WERI-Rb-1 (cell line): ENCODE results near the gene KRT83.

Source experiments
- DNase-seq: peaks from one replicate; pipeline ENCODE4 v3.0.0-alpha.2; 2020
- H3K27ac ChIP-seq: fragments of 250-450 bp; sonication (Bioruptor Pico); 2 replicates; pipeline ENCODE4 v1.5.1; 2020; ENCODE audit warnings: mild to moderate bottlenecking, moderate library complexity
- H3K27me3 ChIP-seq: fragments of 250-450 bp; sonication (Bioruptor Pico); 2 replicates; pipeline ENCODE4 v1.5.1; 2021; ENCODE audit warnings: mild to moderate bottlenecking, low read depth, moderate library complexity; ENCODE audit not compliant: insufficient read depth, severe bottlenecking
- H3K36me3 ChIP-seq: fragments of 250-450 bp; sonication (Bioruptor Pico); 2 replicates; pipeline ENCODE4 v1.5.1; 2020; ENCODE audit warnings: mild to moderate bottlenecking, moderate library complexity
- H3K4me3 ChIP-seq: 2 replicates; pipeline ENCODE4 v1.5.1; 2011; ENCODE audit warnings: low read depth, mild to moderate bottlenecking, control low read depth, low read length
- H3K9me3 ChIP-seq: fragments of 250-450 bp; sonication (Bioruptor Pico); 2 replicates; pipeline ENCODE4 v1.5.1; 2021; ENCODE audit warnings: mild to moderate bottlenecking, moderate library complexity; ENCODE audit not compliant: severe bottlenecking
- CTCF ChIP-seq: IDR thresholded peaks from 2 replicates; pipeline ENCODE4 v1.5.1; 2011; ENCODE audit warnings: low read depth, mild to moderate bottlenecking, control low read depth, inconsistent platforms, low read length

Gene KRT83

DNA sequence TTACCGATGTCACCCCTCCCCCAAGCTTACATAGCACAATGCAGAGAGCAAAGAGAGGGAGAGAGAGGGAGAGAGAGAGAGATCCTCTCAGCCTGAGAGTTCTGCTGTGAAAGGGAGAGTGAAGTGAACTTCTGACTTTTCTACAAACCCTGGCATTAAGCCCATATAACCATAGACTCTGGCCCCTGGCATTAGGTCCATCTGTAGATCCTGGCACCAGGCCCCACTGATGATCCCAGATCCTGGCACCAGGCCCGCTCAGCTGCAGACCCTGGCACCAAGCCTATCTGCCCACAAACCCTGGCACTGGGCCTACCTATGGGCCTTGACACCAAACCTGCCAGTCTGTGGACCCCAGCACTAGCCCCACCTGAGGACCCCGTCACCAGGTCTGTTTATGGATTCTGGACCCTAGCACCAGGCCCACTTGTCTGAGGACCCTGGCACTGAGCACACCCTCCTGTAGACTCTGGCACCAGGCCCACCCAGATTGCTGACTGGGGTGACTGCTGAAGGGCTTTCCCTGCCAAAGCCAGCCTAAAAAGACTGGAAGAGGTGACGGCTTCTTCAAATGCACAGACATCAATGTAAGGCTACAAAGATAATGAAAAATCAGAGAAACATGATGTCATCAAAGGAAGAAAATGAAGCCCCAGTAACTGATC is 14.5 kb upstream of the KRT83 start:
- no peak overlapping the region for H3K27ac ChIP-seq
- TF ChIP-seq CTCF: no peak

DNA sequence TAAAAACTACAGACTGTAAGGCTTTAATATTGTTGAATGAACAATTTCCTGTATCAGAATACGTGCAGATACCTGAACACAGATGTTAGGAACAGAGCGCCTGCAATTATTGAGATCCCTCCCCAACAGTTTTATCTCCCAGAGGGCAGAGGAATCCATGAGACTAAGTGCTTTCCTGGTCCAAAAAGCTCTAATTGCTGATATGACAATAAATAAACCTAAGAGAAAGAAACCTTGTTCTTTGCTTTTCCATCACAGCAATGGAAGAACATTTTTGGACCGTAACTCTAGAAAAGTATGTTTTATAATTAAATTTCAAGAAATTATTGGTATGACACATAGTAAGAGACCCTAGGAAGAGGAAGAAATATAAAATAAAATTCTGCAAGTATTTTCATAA is 13.0 kb upstream of the KRT83 start:
- no peaks in the 10 kb centered on the region for H3K9me3 ChIP-seq
- no peaks in the 10 kb centered on the region for H3K27me3 ChIP-seq
- H3K36me3 ChIP-seq: no peaks in the 10 kb centered on the region
- no peak overlapping the region for H3K27ac ChIP-seq
- no peak for DNase-seq
- H3K4me3 ChIP-seq: no peak overlapping the region
- no peak for TF ChIP-seq CTCF

More for the DNA sequence above, 14.5 kb upstream of the KRT83 start:
- Histone ChIP-seq H3K27me3 (no peaks in the 10 kb centered on the region), H3K4me3 (no peak overlapping the region), H3K9me3 (no peaks in the 10 kb centered on the region), H3K36me3 (no peaks in the 10 kb centered on the region)
- DNase-seq: no peak

DNA sequence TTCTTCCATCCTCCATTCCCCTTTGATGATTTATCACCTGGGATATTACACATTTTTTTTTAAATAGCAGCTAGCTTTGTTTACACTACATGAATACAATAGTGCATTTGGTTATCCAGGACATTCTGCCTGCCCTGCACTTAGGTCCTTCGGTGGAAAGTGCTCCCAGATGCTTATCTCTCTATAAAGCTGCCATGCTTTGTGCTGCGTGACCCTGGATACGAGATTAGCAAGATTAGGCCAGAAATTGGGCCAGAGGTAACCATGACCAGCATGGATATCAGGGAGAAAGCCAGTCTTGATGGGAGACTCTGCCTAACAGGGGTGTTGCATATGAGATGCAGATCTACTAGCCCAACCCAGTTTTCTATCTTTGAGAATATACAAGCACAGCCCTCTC is 12.1 kb upstream of the KRT83 start:
- Histone ChIP-seq H3K9me3 (no peaks in the 10 kb centered on the region), H3K4me3 (no peak overlapping the region), H3K27me3 (no peaks in the 10 kb centered on the region), H3K36me3 (no peaks in the 10 kb centered on the region), H3K27ac (no peak overlapping the region)
- no peak for TF ChIP-seq CTCF
- no peak for DNase-seq

GRCh38 chr12:52332381-52332780 is 11.2 kb upstream of the KRT83 start:
- no peak for TF ChIP-seq CTCF
- H3K9me3 ChIP-seq: no peaks in the 10 kb centered on the region
- DNase-seq: no peak

DNA sequence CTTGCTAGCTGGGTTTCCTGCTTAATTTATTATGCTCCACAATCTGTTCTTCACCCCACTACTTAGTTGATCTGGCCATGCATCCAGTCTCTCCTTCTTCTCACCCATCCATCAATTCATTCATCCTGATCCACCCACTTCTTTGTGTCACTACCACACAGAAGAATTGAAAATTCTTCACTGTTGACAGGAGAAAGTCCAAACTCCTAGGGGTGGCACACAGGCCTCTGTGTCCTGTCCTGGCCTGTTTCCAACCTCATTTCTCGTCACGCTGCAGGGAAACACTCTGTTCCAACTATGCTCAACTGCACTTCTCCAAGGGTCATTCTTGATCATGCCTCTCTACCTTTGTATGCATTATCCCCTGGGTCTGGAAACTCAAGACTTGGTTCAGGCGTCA is 10.6 kb upstream of the KRT83 start:
- no peak overlapping the region for H3K27ac ChIP-seq
- no peak for TF ChIP-seq CTCF
- no peak for DNase-seq

More at GRCh38 chr12:52332381-52332780, 11.2 kb upstream of the KRT83 start:
- Histone ChIP-seq H3K27ac (no peak overlapping the region), H3K27me3 (peaks cover 1% of the 10 kb centered on the region), H3K4me3 (no peak overlapping the region), H3K36me3 (no peaks in the 10 kb centered on the region)

DNA sequence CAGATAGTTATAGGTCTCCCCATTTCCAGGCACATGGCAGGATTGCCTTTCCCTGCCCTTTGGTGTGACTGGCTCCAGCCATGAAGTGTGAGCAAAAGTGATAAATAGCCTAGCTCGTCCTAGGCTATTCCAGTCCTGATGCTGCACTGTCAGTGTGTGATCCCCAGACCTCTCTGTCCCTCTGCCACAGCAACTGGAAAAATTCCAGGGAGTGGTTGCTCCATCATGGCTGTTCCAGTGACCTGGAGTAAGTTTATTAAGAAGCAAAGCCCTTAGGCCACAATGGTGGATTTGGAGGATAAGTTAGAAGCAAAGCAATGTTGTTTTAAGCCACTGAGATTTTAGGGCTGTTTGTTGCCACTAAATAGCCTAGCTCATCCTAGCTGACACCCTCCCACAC is 9.8 kb upstream of the KRT83 start:
- no peak overlapping the region for H3K4me3 ChIP-seq
- no peak for DNase-seq
- H3K27ac ChIP-seq: no peak overlapping the region
- no peak for TF ChIP-seq CTCF
- H3K9me3 ChIP-seq: no peaks in the 10 kb centered on the region
- H3K27me3 ChIP-seq: peaks cover 5% of the 10 kb centered on the region
- H3K36me3 ChIP-seq: no peaks in the 10 kb centered on the region

More for the DNA sequence above, 10.6 kb upstream of the KRT83 start:
- no peaks in the 10 kb centered on the region for H3K9me3 ChIP-seq
- peaks cover 5% of the 10 kb centered on the region for H3K27me3 ChIP-seq
- no peaks in the 10 kb centered on the region for H3K36me3 ChIP-seq
- no peak overlapping the region for H3K4me3 ChIP-seq
